Endothelial cell of umbilical vein (primary cell): ENCODE data around the gene ENTPD6. TPM values are rescaled to one million over a fixed set of nuclear protein-coding genes. Genes with fewer than 3 reads are reported as not detected.

Source experiments
- BruUV-seq: library from RNA; stranded (reverse); fragments of 400-500 nt; replicated peaks from 2 replicates; lab custom pipeline; 2021; lab: Mats Ljungman, UMichigan
- CTCF ChIA-PET: fragments of 300-600, 350-600 bp; sonication (Branson Sonifier 250); formaldehyde crosslinking; loops from one replicate; lab custom pipeline; 2021; ENCODE audit warnings: antibody characterized with exemption, inconsistent platforms; lab: Charles Lee
- POLR2A ChIA-PET: fragments of 300-600, 350-600 bp; sonication (Branson Sonifier 250); formaldehyde crosslinking; loops from one replicate; lab custom pipeline; 2021; ENCODE audit warnings: antibody characterized with exemption, inconsistent platforms; lab: Charles Lee
- DNase-seq: peaks from one replicate; pipeline ENCODE4 v3.0.0-alpha.2; 2011; ENCODE audit warnings: low read depth, low spot score
- FAIRE-seq: peaks from 2 replicates; lab custom pipeline; 2011; peaks lifted over from hg19 to GRCh38; lab: Jason Lieb, UNC
- H2AFZ ChIP-seq: 2 replicates; pipeline ENCODE4 v1.6.0; 2012; ENCODE audit warnings: low read depth, low read length, control low read depth, inconsistent platforms
- H3K27ac ChIP-seq: 2 replicates; pipeline ENCODE4 v1.5.1; 2011; ENCODE audit warnings: low read depth, mild to moderate bottlenecking, control low read depth, low read length, moderate library complexity; ENCODE audit not compliant: insufficient read depth
- H3K27me3 ChIP-seq, 2 experiments: 2 replicates each; pipeline versions ENCODE4 v1.6.0 to v1.6.1; 2011; ENCODE audit warnings: low read length in 2 of 2, mixed read lengths in 1 of 2; ENCODE audit not compliant: control insufficient read depth in 2 of 2, insufficient read depth in 2 of 2
- H3K36me3 ChIP-seq, 2 experiments: 2 replicates in 1 of 2; 3 replicates in 1 of 2; pipeline ENCODE4 v1.5.1; 2011; ENCODE audit warnings: low read length in 2 of 2, mild to moderate bottlenecking in 1 of 2, moderate library complexity in 1 of 2; ENCODE audit not compliant: control insufficient read depth in 2 of 2, insufficient read depth in 2 of 2; ENCODE audit errors: extremely low read depth in 1 of 2
- H3K4me1 ChIP-seq: 3 replicates; pipeline ENCODE4 v1.5.1; 2011; ENCODE audit warnings: mild to moderate bottlenecking, low read length; ENCODE audit not compliant: control insufficient read depth, insufficient read depth; ENCODE audit errors: extremely low read depth
- H3K4me2 ChIP-seq: 2 replicates; pipeline ENCODE4 v1.6.1; 2011; ENCODE audit warnings: low read length, control low read depth, mixed read lengths; ENCODE audit not compliant: insufficient read depth
- H3K4me3 ChIP-seq, 3 experiments: fragments of 200-600 bp in 1 of 3; sonication (generic), shearing (Covaris generic) in 1 of 3; replicated peaks in 1 of 3; 2 replicates each; pipeline ENCODE4 v1.5.1; 2011 to 2016; ENCODE audit warnings: control low read depth in 3 of 3, low read length in 3 of 3, mild to moderate bottlenecking in 2 of 3, inconsistent platforms in 1 of 3, low read depth in 1 of 3, moderate library complexity in 1 of 3; ENCODE audit not compliant: insufficient read depth in 1 of 3
- H3K79me2 ChIP-seq: 2 replicates; pipeline ENCODE4 v1.6.0; 2012; ENCODE audit warnings: low read length, inconsistent platforms; ENCODE audit not compliant: control insufficient read depth, insufficient read depth
- H3K9ac ChIP-seq: replicated peaks from 2 replicates; pipeline ENCODE3; 2011; ENCODE audit warnings: low read length, control low read depth; ENCODE audit not compliant: insufficient read depth; ENCODE audit errors: extremely low read depth
- H3K9me1 ChIP-seq: replicated peaks from 3 replicates; pipeline ENCODE4 v1.6.0; 2011; ENCODE audit warnings: mild to moderate bottlenecking, low read length; ENCODE audit not compliant: control insufficient read depth, insufficient read depth; ENCODE audit errors: extremely low read depth
- H3K9me3 ChIP-seq: replicated peaks from 2 replicates; pipeline ENCODE4 v1.5.1; 2012; ENCODE audit warnings: low read length, inconsistent platforms; ENCODE audit not compliant: control insufficient read depth, insufficient read depth
- H4K20me1 ChIP-seq: replicated peaks from 2 replicates; pipeline ENCODE3; 2011; ENCODE audit warnings: mild to moderate bottlenecking, low read length; ENCODE audit not compliant: control insufficient read depth, insufficient read depth; ENCODE audit errors: extremely low read depth
- EZH2 ChIP-seq: IDR thresholded peaks from 2 replicates; pipeline ENCODE4 v1.6.1; 2012; ENCODE audit warnings: borderline replicate concordance, low read depth, mild to moderate bottlenecking, moderate library complexity, low read length, inconsistent platforms; ENCODE audit not compliant: severe bottlenecking
- FOS ChIP-seq: IDR thresholded peaks from 2 replicates; pipeline ENCODE4 v1.6.1; 2011; ENCODE audit warnings: mild to moderate bottlenecking, low read length, moderate library complexity, borderline replicate concordance; ENCODE audit not compliant: insufficient read depth
- GATA2 ChIP-seq: IDR thresholded peaks from 2 replicates; pipeline ENCODE4 v1.7.0; 2011; ENCODE audit warnings: low read depth, mild to moderate bottlenecking, moderate library complexity, mixed read lengths, low read length; ENCODE audit not compliant: insufficient read length, insufficient read depth
- JUN ChIP-seq: IDR thresholded peaks from 2 replicates; pipeline ENCODE4 v1.6.1; 2011; ENCODE audit warnings: borderline replicate concordance, low read depth; ENCODE audit not compliant: insufficient read length, insufficient read depth
- MYC ChIP-seq: IDR thresholded peaks from one replicate; pipeline ENCODE4 v1.6.1; 2011; ENCODE audit warnings: mild to moderate bottlenecking, low read depth, low read length
- POLR2A ChIP-seq: IDR thresholded peaks from 2 replicates; pipeline ENCODE4 v1.6.1; 2012; ENCODE audit warnings: low read depth, mild to moderate bottlenecking, control low read depth, low read length
- POLR2AphosphoS5 ChIP-seq: IDR thresholded peaks from 2 replicates; pipeline ENCODE4 v1.6.1; 2012; ENCODE audit warnings: low read depth, mild to moderate bottlenecking, control low read depth, low read length, moderate library complexity; ENCODE audit not compliant: insufficient read depth
- dilution Hi-C: fragments of 300-500 bp; cut with MboI; formaldehyde crosslinking; loops from one replicate; pipeline ENCODE4 v1.15.0; 2019; ENCODE audit warnings: low sequenced_read_pairs; ENCODE audit not compliant: extremely low pct_ligation_motif_present
- intact Hi-C: fragments of 100-400 bp; cut with micrococcal nuclease; formaldehyde crosslinking; loops from one replicate; pipeline ENCODE4 v1.10.0; 2022
- polyA plus RNA-seq, 4 experiments: library from polyadenylated mRNA; depleted of rRNA in 3 of 4; stranded (reverse) in 3 of 4; unstranded in 1 of 4; fragments of >200 nt; gene quantifications; 2 replicates each; pipeline versions ENCODE4 v1.2.1 to v1.2.3, GENCODE V29; 2011 to 2012; ENCODE audit warnings: missing spikeins in 1 of 4
- total RNA-seq: library from RNA; stranded (reverse); gene quantifications from 2 replicates; pipeline ENCODE4 v1.2.3, GENCODE V29; 2021
- TF ChIP-seq, protein P1 (sequence below): IDR thresholded peaks from 2 replicates; pipeline ENCODE4 v1.6.1; 2011; ENCODE audit not compliant: insufficient read depth, insufficient read length
- TF ChIP-seq, protein P2 (sequence below), 2 donors: IDR thresholded peaks; 1 replicate in 1 of 2; 2 replicates in 1 of 2; pipeline ENCODE4 v1.5.1; 2011; ENCODE audit warnings: low read length in 2 of 2, mild to moderate bottlenecking in 2 of 2, moderate library complexity in 2 of 2, control low read depth in 1 of 2, inconsistent platforms in 1 of 2, low read depth in 1 of 2; ENCODE audit not compliant: insufficient read depth in 1 of 2; ENCODE audit errors: extremely low read depth in 1 of 2

ENTPD6 gene
- total and polyA plus RNA-seq, 2 donors (not counting 3 experiments of a cell fraction or from before 2014, with no cell fraction given) = 51.2 to 86.3 TPM

DNA sequence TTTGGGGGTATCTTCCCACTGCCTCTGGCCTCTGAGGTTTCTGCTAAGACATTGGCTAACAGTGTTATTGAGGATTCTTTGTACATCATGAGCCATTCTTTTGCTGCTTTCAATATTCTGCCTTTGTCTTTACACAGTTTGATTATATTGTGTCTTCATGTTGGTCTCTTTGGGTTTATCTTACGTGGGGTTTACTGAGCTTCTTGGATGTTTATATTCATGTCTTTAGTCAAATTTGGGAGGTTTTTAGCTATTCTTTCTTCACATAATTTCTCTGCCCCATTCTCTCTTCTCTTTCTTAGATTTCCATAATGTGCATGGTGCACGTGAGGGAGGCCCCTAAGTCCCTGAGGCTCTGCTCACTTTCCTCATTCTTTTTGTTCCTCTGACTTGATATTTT is 7.6 kb downstream of the ENTPD6 start:
- no peak overlapping the region for H2AFZ ChIP-seq
- FAIRE-seq = no peak
- dilution Hi-C loops = no loop called here
- H3K27ac ChIP-seq = no peak overlapping the region
- H4K20me1 ChIP-seq = peaks cover 2% of the 10 kb centered on the region
- no peaks in the 10 kb centered on the region for H3K9me3 ChIP-seq
- peaks cover 22% of the 10 kb centered on the region for H3K79me2 ChIP-seq
- CTCF ChIA-PET = interaction anchor here (1.2 to 2.4 kb wide), 3 partner anchors 25 to 196 kb away, joined by 5 to 10 read pairs (median 7); partner anchors contain the start of gene PYGB
- no peak overlapping the region for H3K9ac ChIP-seq
- H3K4me2 ChIP-seq = no peak overlapping the region
- no peak overlapping the region for H3K4me3 ChIP-seq
- no peaks in the 10 kb centered on the region for H3K27me3 ChIP-seq
- TF ChIP-seq, protein P1, sequence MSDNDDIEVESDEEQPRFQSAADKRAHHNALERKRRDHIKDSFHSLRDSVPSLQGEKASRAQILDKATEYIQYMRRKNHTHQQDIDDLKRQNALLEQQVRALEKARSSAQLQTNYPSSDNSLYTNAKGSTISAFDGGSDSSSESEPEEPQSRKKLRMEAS = no peak
- H3K4me1 ChIP-seq = no peaks in the 10 kb centered on the region
- DNase-seq = no peak
- POLR2A ChIA-PET = no interaction called here
- intact Hi-C loops = no loop called here
- H3K9me1 ChIP-seq = no peaks in the 10 kb centered on the region
- no TSS peak for BruUV-seq
- no peaks in the 10 kb centered on the region for H3K36me3 ChIP-seq

DNA sequence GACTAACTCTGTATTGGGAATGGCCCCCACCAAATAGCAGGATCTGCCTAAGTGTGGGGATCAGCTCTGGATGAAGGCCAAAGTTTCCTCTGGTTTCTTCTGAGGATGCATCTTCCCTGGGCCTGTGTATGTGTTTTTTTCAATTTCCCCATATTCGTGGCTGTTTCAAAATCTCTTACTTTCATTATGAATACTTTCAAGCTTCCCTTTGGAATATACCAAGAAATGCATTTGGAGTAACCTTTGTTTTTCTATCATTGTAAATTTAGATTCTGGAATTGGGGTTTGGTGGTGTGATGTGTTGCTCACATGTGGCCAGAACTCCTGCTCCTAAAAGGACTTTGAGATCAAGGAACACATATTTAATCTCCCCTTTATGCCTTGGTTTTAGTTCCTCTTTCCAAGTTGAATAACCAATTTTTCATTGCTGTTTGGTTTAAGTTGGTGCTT is 8.4 kb downstream of the ENTPD6 start:
- no peak overlapping the region for H2AFZ ChIP-seq
- DNase-seq = no peak
- H3K9ac ChIP-seq = no peak overlapping the region
- dilution Hi-C loops = no loop called here
- no peaks in the 10 kb centered on the region for H3K9me3 ChIP-seq
- H3K4me3 ChIP-seq = no peak overlapping the region
- no TSS peak for BruUV-seq
- no peaks in the 10 kb centered on the region for H3K36me3 ChIP-seq
- peaks cover 19% of the 10 kb centered on the region for H3K79me2 ChIP-seq
- no peak for FAIRE-seq
- H4K20me1 ChIP-seq = peaks cover 2% of the 10 kb centered on the region
- intact Hi-C loops = no loop called here
- H3K4me2 ChIP-seq = no peak overlapping the region
- POLR2A ChIA-PET = no interaction called here
- no peak overlapping the region for H3K27ac ChIP-seq
- no peaks in the 10 kb centered on the region for H3K4me1 ChIP-seq
- H3K9me1 ChIP-seq = no peaks in the 10 kb centered on the region
- TF ChIP-seq, protein P1 = no peak
- TF ChIP-seq EZH2 (no peak), JUN (no peak), MYC (no peak), FOS (no peak), POLR2A (no peak), GATA2 (no peak), POLR2AphosphoS5 (no peak)
- TF ChIP-seq, protein P2, sequence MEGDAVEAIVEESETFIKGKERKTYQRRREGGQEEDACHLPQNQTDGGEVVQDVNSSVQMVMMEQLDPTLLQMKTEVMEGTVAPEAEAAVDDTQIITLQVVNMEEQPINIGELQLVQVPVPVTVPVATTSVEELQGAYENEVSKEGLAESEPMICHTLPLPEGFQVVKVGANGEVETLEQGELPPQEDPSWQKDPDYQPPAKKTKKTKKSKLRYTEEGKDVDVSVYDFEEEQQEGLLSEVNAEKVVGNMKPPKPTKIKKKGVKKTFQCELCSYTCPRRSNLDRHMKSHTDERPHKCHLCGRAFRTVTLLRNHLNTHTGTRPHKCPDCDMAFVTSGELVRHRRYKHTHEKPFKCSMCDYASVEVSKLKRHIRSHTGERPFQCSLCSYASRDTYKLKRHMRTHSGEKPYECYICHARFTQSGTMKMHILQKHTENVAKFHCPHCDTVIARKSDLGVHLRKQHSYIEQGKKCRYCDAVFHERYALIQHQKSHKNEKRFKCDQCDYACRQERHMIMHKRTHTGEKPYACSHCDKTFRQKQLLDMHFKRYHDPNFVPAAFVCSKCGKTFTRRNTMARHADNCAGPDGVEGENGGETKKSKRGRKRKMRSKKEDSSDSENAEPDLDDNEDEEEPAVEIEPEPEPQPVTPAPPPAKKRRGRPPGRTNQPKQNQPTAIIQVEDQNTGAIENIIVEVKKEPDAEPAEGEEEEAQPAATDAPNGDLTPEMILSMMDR (IDR thresholded peaks at IDR 0.05; ENCODE audit: extremely low read depth in 1 of 2, insufficient read depth in 1 of 2, low read depth in 1 of 2, low read length in 2 of 2) = no peak
- no peaks in the 10 kb centered on the region for H3K27me3 ChIP-seq
- CTCF ChIA-PET = interaction anchor here (1.2 to 2.4 kb wide), 3 partner anchors 25 to 195 kb away, joined by 5 to 10 read pairs (median 7); partner anchors contain the start of gene PYGB
